NCI-H510A treated with DMSO at 0.1 percent for 48 hours (cell line): ENCODE results near the gene YBX1.
"Not testable (repeated sequence)": the region's sequence is repeated elsewhere in the genome, so short reads cannot be mapped to it uniquely, and the experiment has no call there.

Source experiments
- DNase-seq: peaks from one replicate; lab custom pipeline; 2025; lab: John Stamatoyannopoulos, UW

The YBX1 gene

DNA sequence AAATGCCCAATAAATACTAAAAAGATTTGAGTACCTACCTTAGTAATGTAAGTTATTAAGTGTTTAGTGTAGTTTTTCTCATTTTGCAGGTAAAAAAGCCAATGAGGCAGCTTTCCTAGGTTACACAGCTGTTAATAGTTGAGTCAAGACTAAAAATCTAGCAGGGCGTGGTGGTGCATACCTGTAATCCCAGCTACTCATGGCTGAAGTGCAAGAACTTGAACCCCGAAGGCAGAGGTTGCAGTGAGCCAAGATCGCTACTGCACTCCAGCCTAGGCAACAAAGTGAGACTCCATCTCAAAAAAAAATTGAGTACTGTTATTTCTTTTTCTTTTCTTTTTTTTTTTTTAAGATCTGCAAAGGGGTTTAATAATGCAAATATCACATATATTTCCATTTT is 7.7 kb downstream of the YBX1 start:
- no peak for DNase-seq

DNA sequence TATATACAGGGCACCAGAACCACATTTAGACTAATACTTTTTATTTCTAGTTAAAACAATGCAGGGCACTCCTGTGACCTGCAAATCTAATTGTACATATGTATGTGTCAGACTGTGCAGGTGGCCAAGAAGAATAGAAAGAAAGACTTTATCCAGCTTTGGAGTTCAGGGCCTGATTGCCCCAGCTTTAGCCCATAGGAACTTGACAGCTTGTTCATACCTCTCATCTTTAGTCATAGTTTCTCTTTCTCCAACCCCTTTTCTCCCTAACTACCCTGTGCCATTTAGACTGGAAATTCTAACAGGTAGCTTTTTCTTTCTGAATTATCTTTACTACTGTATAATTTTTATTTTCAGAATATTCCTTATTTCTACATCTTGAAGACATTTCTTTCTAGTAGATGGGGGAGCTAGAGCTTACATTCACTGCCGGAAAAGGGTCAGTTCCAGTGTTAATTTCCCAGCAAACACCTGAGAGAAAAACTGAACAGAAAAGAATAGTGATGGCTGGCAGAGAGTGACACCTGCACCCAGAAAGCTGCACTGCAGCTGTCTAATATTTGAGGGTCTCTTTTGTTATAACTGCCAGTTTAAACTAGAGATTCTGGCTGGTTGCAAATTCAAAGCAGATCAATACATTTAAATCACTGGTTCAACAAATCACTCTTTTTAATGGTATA is 8.4 kb downstream of the YBX1 start:
- no peak for DNase-seq

DNA sequence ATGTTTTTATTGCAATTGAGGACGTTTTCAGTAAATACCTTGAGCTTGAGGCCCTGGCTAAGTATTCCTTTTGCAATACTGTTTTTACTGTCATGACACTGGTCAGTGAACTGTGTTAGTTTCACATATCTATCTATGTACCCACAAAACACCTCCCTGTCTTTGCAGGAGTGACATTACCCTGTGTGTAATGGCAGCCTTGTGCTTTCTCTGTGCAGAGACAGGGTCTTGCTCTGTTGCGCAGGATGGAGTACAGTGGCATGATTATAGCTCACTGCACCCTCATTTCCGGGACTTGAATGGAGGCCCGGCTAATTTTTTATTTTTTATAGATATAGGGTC is 8.9 kb downstream of the YBX1 start:
- DNase-seq, result no peak

DNA sequence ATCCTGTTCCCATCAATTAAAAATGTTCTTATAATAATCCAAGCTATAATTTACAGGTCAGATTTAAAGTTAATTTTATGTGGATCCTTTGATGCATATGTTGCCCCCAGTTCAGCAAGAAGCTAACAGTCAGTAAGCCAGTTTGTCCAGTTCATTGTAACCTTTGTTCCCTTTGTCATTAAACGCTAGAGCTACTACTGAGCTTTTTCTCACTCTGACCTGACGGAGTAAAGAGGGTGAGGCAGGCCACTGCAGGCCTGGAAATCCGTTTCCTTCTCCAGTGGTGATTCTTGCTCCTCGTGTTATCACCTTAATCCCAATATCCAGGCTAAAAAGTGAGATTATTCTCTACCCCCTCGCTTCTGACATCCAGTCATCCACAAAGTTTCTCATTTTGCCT is 10.2 kb downstream of the YBX1 start:
- no peak for DNase-seq

DNA sequence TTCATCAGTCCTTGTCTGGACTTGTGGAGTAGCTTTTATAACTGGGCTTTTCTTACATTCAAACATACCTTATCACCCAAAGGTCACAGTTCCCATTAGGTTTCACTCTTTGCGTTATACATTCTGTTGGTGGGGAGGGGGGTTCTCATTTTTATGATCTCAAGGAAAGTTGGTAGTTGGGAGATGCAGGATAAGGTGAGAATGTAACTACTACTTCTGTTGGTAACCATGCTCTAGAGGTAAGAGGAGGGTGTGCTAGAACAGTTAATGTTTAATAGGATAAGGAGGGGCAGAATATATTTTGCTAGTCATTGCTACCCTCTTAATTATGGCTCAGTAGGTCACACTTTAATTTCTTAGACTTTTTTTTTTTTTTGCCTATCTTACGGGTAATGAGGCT is 10.7 kb downstream of the YBX1 start:
- DNase-seq, result no peak

DNA sequence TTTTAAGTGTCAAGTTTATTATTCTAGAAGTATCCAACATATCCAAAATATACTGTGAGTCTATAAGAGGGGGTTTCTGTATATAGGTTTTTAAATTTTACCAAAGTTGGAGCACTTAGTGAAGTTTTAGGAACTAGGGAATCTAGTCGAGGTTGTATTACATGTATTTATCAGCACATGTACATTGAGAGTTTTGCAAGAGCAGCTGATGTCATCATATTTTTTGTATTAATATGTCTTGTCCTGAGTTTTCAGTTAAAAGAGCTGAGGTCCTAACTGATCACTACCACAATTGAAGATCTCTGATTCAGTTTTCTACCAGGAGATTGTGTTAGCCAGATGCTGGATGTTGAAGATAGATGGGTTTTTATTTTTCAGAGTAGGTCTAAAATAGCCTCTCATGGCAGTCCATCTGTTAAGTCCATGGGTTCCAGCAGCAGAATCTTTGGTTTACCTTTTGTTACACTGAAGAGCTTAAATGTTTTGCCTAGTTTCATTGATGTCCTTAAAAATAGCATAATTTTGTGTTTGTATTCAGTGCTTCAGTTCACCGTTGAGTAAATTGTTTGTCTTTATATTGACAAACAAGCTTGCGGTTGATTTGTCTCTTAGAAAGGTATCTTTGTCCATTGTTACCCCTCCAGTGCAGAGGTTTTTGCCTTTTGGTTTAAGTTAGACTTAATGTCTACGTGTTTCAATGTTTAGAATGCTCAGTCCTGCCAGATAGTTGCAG is 16.0 kb downstream of the YBX1 start:
- no peak for DNase-seq

DNA sequence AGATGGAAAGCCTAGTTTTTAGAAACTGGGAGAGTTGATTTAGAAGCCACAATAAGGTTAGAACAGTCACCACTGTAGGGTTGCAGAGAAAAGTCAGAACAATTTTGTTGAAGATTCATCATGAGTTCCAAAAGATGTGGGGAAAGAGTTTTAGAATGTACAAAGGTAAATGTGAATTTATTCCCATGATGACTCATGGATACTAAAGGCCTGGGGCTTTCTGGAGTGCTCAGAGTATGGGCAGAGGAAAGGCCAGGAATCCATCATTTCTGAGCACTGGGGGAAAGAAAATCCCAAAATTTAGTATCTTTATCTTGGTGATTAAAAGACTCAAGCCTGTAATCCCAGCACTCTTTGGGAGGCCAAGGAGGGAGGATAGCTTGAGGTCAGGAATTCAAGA is 17.8 kb downstream of the YBX1 start:
- DNase-seq, result no peak

DNA sequence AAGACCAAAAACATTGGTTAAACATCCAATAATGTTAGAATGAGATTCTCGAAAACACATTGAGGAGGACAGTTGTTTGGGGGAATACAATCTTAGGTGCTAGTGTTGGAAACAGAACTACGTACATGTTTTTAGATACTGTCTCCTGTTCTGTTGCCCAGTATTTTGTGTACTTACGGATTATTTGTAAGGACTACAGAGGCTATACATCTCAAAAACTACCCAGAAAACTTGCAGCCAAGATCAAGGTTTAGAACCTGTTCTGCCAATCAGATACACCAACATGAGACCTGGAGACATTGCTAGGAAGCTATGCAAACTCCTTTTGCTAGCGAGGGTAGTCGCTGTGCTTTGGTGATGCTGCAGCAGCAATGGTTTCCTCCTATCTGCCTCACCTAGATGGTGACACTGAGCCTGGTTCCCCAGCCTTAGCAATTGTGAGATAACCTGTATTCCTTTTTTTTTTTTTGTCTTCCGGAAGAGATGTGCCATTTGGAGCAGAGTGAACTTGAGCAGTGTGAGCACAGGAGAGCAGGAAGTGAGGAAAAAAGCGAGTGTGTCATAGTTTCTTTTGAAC is 21.8 kb downstream of the YBX1 start:
- DNase-seq, result no peak

DNA sequence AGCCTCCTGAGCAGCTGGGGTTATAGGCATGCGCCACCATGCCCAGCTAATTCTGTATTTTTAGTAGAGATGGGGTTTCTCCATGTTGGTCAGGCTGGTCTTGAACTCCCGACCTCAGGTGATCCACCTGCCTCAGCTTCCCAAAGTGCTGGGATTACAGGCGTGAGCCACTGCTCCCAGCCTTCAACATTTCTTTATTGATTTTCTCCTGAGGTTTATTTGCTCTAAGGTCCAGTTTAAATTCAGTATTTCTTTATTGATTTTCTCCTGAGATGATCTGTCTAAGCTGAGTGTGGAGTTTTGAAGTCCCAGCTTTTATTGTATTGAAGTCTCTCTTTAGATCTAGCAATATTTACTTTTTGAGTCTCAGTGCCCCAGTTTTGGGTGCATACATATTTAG is 30.6 kb downstream of the YBX1 start:
- not testable (repeated sequence) for DNase-seq

DNA sequence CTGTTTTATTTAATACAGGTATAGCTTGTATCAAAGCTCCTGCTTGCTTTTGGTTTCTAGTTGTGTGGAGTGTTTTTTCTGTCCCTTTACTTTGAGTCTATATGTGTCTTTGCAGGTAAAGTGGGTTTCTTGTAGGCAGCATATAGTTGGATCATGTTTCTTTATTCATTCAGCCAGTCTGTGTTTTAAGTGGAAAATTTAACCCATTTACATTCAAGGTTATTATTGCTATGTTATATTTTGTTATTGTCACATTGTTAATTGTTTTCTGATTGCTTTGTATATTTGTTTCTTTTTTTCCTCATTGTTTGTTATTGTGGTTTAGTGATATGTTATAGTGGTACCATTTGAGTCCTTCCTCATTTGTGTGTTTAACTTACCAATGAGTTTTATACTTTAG is 31.1 kb downstream of the YBX1 start:
- no peak for DNase-seq

DNA sequence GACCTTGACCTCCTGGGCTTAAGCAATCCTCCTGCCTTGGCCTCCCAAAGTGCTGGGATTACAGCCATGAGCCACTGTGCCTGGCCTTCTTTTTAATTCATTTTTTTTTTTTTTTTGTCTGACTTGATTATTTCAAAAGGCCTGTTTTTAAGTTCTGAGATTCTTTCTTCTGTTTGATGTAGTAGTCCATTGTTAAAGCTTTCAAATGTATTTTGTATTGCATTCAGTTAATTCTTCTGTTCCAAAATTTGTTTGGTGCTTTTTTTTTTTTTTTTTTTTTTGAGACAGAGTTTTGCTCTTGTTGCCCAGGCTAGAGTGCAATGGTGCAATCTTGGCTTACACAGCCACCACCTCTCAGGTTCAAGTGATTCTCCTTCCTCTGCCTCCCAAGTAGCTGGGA is 32.2 kb downstream of the YBX1 start:
- DNase-seq, result not testable (repeated sequence)

DNA sequence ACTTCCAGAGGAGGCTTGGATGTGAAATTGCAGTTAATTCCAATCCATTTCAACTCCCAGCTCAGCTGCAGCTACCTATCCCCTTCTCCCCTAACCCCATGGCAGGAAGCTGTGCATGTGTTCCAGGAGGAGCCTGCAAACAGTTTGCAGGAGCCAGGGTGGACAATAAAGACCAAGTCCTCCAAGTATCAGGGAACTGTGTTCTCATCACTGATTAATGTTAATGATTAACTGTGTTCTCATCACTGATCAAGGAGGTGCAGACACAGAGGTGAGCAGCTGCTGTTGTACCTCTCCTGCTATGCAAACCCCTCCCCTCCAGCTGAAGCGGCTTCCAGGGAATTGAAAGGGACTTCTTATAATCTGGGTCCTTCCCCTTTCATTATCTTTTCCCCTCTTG is 38.6 kb downstream of the YBX1 start:
- DNase-seq, result no peak

DNA sequence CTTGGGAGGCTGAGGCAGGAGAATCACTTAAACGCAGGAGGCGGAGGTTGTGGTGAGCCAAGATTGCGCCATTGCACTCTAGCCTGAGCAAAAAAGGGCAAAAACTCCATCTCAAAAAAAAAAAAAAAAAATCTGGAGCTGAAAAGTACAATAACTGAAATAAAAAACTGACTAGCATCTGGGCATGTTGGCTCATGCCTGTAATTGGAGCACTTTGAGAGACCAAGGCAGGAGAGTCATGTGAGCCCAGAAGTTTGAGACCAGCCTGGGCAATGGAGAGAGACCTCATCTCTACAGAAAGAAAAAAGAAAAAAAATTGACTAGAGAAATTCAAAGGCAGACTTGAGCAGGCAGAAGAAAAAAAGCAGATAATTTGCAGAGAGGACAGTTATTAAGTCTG is 39.7 kb downstream of the YBX1 start:
- no peak for DNase-seq

DNA sequence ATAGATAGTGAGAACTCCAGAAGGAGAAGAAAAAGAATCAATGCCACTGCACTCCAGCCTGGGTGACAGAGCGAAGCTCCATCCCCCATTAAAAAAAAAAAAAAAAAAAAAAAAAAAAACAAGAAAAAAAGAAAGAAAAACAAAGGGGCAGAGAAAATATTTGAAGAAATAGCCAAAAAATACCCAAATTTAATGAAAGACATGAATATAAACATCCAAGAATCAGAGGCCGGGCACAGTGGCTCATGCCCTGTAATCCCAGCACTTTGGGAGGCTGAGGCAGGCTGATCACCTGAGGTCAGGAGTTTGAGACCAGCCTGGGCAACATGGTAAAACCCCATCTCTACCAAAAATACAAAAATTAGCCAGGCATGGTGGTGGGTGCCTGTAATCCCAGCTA is 40.2 kb downstream of the YBX1 start:
- not testable (repeated sequence) for DNase-seq

DNA sequence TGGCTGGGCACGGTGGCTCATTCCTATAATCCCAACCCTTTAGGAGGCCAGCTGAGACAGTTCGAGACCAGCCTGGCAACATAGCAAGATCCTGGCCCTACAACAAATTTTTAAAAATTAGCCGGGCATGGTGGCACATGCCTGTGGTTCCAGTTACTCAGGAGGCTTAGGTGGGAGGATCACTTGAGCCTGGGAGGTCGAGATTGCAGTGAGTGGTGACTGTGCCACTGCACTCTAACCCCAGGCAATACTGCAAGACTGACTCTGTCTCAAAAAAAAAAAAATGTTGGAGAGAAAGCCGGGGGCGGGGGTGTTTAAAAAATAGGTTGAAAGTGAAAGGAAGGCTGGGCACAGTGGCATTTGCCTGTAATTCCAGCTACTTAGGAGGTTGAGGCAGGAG is 41.3 kb downstream of the YBX1 start:
- DNase-seq, result no peak

DNA sequence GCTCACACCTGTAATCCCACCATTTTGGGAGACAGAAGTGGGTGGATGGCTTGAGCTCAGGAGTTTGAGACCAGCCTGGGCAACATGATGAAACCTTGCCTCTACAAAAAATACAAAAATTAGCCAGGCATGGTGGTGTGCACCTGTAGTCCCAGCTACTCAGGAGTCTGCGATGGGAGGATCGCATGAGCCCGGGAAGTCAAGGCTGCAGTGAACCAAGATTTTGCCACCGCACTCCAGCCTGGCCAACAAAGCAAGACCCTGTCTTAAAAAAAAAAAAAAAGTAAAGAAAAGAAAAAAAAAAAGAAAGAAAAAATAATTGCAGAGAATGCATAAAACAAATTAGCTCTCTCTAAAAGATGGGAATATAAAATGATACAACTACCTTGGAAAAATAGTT is 43.6 kb downstream of the YBX1 start:
- DNase-seq, result not testable (repeated sequence)

DNA sequence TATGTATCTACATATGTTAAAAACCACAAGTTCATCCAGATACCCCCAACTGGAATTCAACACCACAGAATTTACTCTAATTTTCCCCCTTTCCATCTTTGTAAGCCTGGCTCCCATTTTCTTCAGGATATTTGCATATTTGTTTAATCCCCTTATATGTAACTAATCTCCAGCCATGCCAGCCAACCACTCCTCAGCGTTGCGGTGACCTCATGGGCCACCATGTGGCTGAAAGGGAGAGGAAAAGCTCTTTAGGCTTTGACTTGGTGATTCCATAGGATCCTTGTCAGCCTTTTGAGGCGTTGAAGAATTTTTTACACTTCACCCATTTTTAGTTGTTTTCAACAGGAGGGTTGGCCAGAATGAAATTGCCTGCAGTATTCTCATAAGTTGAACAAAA is 47.8 kb downstream of the YBX1 start:
- no peak for DNase-seq

DNA sequence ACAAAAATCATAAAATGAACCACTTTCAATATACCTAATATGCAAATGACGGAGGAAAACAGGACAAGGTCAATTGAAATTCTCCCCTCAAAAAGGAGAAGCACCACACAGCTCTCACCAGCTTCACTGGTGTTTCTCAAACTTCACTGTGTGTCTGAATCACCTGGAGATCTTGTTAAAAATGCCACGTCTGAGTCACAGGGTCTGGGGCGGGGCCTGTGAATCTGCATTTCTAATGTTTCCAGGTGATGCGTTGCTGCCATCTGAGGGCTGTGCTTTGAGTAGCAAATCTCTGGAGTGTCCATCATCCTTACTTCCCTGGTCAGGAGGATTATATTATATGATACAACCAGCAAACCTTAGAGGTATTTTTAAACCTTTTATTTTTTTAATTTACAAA is 48.8 kb downstream of the YBX1 start:
- DNase-seq, result no peak

DNA sequence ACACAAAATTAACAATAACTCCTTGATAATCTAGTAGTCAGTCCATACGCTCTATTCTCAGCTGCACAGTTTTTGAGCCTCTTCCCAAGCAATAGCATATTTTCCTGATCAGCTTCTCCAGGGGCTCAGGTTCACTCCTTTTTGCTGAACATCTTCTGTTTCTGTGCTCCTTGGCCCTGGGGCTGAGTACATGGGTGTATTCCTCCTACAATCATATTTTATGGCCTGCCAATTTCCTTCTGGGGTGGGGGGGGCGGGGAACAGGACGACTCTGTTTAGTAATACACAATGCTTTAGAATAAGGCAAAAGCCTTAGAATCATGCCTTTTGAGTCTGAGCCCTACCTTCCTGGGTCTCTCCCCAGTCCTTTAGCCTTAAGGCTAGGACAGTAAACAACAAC is 49.4 kb downstream of the YBX1 start:
- no peak for DNase-seq

DNA sequence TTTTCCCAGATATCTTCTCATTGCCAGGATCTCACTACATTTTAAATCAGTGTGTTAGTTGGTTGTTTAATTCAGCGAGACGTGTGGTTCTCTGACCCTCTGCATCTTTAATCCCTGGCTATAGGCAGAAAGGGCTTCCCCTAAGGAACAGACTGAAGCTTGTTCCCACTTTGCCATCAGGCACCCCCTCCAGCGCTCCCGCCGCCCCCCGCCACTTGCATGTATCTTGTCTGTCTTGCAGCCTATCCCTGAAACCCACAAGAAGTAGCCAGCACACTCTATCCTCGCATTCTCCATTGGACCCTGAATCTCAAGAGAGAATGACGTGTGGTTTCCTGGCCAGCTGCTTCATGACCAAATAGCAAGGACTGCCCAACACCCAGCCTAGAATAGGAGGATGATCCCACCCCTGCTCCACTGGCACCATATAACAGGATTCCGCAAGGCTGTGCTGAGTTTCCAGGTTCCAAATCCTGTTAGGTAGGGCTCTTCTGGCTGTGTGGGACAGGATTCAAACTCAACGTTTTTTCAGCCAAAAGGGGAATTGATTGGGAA is 50.0 kb downstream of the YBX1 start:
- no peak for DNase-seq

DNA sequence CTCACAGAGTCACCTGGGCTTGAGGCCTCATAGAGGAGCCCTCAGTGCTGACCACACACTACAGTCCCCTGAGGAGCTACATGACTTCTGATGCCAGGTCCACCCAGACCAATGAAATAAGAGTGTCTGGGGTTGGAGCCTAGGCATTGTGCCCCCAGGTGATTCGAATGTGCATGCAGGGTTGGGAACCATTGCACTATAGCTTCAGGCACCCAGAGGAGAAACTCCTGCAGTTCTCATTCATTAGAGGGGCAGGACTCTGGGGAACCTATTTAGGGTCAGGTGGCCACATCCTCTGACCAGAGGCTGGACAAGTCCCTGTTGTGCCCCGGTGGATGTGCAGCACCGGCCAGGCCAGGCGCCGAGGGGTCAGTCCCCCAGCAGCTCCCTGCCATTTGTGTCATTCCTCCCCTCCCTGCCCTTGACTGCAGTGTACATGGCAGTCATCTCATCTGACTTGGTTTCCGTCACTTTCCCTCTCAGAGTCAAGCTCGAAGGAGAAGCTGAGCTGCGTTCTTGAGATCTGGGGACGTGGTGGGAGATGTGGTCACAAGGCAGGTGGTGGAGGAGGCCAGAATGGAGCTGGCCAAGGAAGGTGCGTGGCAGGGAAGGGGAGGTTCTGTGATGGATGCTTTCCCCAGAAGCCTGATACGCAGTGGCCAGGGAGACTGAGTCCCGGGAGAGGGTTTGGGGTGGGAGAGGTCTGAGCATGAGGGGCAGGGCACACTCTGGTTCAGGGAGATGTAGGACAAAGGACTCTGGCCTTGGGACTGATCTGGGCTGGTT is 51.4 kb downstream of the YBX1 start:
- DNase-seq, result no peak

DNA sequence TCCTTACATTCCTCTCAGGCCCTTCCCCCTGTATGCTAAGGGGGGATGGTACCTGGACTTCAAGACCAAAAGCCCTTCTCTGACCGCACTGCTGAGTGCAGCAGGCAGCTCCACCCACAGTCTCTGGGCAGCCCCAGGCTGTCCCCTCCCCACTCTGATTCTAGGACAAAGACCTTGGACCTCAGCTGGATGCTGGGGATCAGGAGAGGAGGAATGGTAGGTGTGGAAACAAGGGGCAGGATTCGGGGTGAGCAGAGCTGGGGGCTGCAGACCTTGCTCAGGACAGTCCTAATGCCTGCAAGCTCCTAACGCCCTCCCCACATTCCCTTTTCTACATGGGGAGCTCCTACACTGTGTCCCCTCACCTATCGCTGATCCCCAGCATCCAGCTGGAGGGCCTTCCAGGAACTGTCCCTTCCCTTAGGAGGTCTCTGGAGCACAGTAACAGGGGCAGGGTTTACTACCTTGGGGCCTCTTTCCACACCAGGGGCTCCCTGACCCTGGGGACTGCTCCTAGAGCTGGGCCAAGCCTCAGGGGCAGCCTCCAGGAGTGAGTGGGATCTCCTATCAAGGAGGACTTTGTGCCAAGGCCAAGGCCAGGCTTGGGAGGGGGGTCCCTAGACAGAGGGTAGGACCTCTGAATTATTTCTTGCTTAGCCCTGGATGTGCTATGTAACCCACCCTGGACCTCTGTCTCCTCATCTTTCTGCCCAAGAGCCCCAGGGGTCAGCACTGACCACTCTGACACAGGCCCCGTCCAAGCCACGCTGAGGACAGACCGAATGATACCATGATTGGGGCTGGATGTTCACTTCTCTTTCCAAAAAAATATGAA is 52.2 kb downstream of the YBX1 start:
- DNase-seq, result no peak
